ENCODE data around the gene MED16.
"Not testable (repeated sequence)": the region's sequence is repeated elsewhere in the genome, so short reads cannot be mapped to it uniquely, and the experiment has no call there.

Gene MED16

GRCh38 chr19:888581-889385 is 4.2 kb downstream of the MED16 start:
- peak; percentile 40 for DNase-seq (ENCODE audit: low read depth)

DNA sequence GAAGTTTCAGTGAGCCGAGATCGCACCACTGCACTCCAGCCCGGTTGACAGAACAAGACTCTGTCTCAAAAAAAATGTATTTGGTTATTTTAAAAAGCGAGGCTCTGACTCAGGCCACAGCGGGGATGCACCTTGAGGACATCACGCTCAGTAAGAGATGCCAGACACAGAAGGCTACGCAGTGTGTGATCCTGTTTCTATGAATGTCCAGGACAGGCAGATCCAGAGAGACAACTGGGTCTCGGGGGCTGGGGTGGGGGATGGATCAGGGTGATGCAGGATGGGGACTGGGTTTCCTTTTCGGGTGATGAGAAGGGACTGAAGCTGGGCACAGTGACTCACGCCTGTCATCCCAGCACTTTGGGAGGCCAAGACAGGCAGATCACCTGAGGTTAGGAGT is 5.4 kb downstream of the MED16 start:
- DNase-seq (ENCODE audit: low read depth), result no peak

DNA sequence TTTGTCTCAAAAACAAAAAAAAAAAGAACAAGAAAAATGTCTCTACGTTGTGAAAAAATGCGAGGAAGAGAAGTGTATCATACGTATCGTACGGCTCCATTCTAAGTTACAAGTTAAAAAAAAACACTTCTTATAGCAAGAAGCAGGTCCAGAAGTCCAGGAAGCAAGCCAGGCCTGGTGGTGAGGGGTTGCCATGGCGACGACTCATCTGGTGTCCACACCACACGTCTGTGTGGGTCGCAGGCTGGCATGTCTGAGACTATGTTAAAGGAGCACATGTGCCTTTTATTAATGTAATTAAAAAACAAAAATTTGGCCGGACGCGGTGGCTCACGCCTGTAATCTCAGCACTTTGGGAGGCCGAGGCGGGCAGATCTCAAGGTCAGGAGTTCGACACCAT is 5.9 kb downstream of the MED16 start:
- DNase-seq (ENCODE audit: low read depth), result no peak

DNA sequence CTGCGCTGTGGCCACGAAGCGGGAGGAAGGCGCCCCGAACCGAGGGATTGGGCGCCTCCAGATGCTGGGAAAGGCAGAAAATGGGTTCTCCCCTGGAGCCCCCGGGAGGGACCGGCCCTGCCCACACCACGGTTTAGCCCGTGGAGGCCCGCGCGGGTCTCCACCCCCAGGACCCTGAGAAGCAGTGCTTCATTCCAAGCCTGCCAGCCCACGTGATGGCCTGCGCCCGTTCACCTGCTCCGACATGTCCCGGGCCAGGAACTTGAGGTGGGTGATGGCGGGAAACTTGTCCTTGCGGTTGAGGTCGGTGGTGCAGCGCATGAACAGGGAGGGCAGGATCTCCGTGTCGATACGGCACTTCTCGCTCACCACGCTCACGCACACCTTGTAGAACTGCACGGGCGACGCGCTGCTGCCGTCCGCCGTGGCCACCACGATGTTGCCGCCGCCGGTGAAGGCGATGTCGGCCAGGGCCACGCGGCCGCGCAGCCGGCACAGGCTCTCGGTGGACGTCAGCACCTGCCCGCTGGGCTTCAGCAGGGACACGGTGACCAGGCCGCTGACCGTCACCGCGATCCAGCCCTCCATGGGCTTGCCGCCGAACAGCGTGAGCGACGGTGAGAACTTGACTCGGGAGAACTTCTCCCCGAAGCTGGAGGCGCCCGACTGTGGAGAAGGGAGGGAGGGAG is 7.3 kb downstream of the MED16 start:
- DNase-seq (ENCODE audit: low read depth), result no peak

DNA sequence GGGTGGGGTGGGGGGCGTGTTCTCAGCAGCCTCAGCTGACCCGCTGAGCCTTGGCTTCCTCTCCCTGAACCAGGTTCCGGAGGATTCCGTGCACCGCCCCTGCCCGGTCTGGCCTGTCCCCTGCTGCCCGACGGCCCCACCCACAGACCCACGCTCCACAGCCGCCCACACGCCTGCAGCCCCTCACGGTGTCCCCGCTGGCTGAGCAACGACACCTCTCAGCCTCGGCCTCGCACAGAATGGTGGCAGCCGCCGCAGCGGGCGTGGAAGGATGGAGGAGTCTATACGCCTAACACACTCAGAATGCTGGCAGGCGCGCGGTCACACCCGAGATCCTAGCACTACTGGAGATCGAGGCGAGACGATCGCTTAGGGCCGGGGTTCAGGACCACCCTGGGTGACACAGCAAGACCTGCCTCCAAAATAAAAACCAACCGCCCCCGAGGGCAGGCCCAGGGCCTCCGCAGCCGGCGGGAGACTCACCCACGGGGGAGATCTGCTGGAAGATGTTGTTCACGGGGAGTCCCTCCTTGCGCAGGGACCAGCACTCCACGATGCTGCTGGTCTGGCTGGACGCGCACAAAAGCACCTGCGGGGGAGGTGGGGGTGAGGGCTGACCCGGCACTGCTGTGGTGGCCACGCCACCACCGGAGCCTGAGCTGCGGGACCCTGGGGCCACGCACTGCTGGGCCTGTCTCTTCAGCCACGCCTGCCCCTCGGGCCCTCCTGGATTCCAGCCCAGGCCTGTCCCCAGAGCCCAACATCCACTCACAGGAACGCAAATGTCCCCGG is 8.4 kb downstream of the MED16 start:
- no peak for DNase-seq (ENCODE audit: low read depth)

GRCh38 chr19:883661-884211 is 9.3 kb downstream of the MED16 start:
- DNase-seq (ENCODE audit: low read depth), result no peak

DNA sequence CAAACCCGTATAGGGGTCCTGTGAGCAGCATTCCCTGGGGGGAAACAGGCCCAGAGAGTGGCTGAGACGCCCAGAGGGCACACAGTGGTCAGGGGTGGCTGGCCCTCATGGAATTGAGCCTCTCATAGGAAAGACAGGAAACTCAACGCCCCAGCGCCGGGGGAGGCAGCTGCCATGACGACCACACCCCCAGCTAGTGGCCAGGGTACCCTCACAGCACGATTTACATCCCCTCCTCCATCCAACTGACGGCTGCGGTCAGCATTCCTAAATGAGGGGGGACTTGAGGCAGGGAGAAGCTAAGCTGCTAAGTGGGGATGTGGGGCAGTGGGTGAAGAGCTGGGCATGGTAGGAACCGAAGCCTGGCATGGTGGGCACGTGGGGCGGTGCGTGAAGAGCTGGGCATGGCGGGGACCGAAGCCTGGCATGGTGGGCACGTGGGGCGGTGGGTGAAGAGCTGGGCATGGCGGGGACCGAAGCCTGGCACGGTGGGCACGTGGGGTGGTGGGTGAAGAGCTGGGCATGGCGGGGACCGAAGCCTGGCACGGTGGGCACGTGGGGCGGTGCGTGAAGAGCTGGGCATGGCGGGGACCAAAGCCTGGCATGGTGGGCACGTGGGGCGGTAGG is 10.0 kb downstream of the MED16 start:
- no peak for DNase-seq (ENCODE audit: low read depth)

DNA sequence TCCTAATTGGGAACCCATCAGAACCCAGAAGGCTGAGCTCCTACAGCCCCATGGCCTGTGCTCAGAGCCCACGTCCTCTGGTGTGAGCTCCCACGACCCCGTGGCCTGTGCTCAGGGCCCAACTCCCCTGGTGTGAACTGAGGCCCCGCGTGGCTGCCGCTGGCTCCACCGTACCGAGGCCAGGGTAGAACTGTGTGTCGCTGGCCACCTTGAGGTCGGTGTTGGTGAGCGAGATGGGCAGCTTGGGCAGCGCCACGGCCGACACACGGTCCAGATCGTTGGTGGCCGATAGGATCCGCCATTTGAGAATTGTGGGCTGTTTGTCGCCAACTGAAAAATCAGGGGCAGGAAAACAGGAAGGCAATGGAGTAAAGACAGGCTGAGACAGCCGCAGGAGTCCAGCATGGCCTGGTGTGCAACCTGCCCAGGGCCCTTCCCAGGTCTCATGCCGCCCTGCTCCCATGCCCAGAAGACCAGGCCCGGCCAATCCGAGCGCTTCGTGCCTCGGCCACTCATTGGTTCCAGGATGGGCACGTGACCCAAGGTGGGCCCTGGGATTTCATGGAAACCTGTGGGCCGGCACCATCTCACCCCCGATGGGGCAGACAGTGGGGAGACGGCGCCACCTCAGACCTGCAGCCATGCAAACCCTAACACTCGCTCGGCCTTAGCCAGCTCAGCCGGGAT is 11.5 kb downstream of the MED16 start:
- no peak for DNase-seq (ENCODE audit: low read depth)

GRCh38 chr19:879711-880438 is 13.1 kb downstream of the MED16 start:
- DNase-seq (ENCODE audit: low read depth), result no peak

DNA sequence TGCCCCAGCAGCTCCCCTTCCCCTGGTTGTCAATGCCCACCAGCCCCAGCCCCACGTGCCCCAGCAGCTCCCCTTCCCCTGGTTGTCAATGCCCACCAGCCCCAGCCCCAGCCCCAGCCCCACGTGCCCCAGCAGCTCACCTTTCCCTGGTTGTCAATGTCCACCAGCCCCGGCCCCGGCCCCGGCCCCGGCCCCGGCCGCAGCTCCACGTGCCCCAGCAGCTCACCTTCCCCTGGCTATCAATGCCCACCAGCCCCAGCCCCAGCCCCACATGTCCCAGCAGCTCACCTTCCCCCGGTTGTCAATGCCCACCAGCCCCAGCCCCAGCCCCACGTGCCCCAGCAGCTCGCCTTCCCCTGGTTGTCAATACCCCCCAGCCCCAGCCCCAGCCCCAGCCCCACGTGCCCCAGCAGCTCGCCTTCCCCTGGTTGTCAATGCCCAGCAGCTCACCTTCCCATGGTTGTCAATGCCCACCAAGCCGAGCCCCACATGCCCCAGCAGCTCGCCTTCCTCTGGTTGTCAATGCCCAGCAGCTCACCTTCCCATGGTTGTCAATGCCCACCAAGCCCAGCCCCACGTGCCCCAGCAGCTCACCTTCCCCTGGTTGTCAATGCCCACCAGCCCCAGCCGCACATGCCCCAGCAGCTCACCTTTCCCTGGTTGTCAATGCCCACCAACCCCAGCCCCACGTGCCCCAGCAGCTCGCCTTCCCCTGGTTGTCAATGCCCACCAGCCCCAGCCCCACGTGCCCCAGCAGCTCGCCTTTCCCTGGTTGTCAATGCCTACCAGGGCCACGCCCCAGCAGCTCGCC is 14.0 kb downstream of the MED16 start:
- not testable (repeated sequence) for DNase-seq (ENCODE audit: low read depth)

DNA sequence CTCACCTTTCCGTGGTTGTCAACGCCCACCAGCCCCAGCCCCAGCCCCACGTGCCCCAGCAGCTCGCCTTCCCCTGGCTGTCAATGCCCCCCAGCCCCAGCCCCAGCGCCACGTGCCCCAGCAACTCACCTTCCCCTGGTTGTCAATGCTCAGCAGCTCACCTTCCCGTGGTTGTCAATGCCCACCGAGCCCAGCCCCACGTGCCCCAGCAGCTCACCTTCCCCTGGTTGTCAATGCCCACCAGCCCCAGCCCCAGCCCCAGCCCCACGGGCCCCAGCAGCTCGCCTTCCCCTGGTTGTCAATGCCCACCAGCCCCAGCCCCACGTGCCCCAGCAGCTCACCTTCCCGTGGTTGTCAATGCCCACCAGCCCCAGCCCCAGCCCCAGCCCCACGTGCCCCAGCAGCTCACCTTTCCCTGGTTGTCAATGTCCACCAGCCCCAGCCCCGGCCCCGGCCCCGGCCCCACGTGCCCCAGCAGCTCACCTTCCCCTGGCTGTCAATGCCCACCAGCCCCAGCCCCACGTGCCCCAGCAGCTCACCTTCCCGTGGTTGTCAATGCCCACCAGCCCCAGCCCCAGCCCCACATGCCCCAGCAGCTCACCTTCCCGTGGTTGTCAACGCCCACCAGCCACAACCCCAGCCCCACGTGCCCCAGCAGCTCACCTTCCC is 14.9 kb downstream of the MED16 start:
- not testable (repeated sequence) for DNase-seq (ENCODE audit: low read depth)

- no peak for DNase-seq (ENCODE audit: low read depth)
These were observed 16.1 kb downstream of the MED16 start for GRCh38 chr19:876780-877314.

GRCh38 chr19:876089-876488 is 16.9 kb downstream of the MED16 start:
- DNase-seq (ENCODE audit: low read depth), result no peak

GRCh38 chr19:875265-875879 is 17.6 kb downstream of the MED16 start:
- no peak for DNase-seq (ENCODE audit: low read depth)

GRCh38 chr19:873561-874041 is 19.4 kb downstream of the MED16 start:
- no peak for DNase-seq (ENCODE audit: low read depth)

- DNase-seq (ENCODE audit: low read depth), result peak; percentile 47
These were observed 19.9 kb downstream of the MED16 start for GRCh38 chr19:873084-873483.

GRCh38 chr19:872266-872951 is 20.6 kb downstream of the MED16 start:
- peak; percentile 63 for DNase-seq (ENCODE audit: low read depth)

Data from stimulated activated CD8-positive, alpha-beta memory T cell treated with anti-CD3 and anti-CD28 coated beads, Interleukin-15, amount 100 ng/mL, for 1 hour (primary cell).